ENCODE data around the gene SDHAF3.

Gene SDHAF3

DNA sequence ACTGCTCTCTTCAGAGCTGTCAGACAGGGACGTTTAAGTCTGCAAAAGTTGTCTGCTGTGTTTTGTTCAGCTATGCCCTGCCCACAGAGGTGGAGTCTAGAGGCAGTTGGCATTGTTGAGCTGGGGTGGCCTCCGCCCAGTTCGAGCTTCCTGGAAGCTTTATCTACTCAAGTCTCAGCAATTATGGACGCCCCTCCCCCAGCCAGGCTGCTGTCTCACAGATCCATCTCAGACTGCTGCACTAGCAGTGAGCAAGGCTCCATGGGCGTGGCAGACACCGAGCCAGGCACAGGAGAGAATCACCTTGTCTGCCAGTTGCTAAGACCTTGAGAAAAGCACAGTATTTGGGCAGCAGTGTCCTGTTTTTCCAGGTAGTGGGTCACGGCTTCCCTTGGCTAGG, 98.1 kb downstream of the SDHAF3 start:
- no peak for DNase-seq (ENCODE audit: low read depth in 2 of 2, low spot score in 1 of 2)

GRCh38 chr7:97218767-97219166, 101.3 kb downstream of the SDHAF3 start:
- DNase-seq (ENCODE audit: low read depth in 2 of 2, low spot score in 1 of 2) = no peak

- no peak for DNase-seq (ENCODE audit: low read depth in 2 of 2, low spot score in 1 of 2)
Observed at GRCh38 chr7:97219237-97219636, 101.7 kb downstream of the SDHAF3 start.

- no peak for DNase-seq (ENCODE audit: low read depth in 2 of 2, low spot score in 1 of 2)
Observed at GRCh38 chr7:97224316-97224715, 106.8 kb downstream of the SDHAF3 start.

- DNase-seq (ENCODE audit: low read depth in 2 of 2, low spot score in 1 of 2) = no peak
Observed at GRCh38 chr7:97226541-97226940, 109.0 kb downstream of the SDHAF3 start.
